Measurements from ENCODE around the gene DNAJC30. TPM values are rescaled to one million over a fixed set of nuclear protein-coding genes. Genes with fewer than 3 reads are reported as not detected.

The DNAJC30 gene
- total and polyA plus RNA-seq, 2 experiments from 2014 or later, result 2.8 to 5.6 TPM

GRCh38 chr7:73706126-73707044, 23.1 kb upstream of the DNAJC30 start:
- 0 out of 2 replicates have a peak, but pooled peaks cover 5% of the 10 kb centered on the region for H3F3A ChIP-seq (replicated peaks; ENCODE audit: low read depth)
- H3K4me2 ChIP-seq, result no peak overlapping the region
- H3K36me3 Mint-ChIP-seq (ENCODE audit: low read depth), result peaks cover 10% of the 10 kb centered on the region
- H3K4me1 ChIP-seq (ENCODE audit: insufficient read depth), result peaks cover 15% of the 10 kb centered on the region
- H3K27ac Mint-ChIP-seq, result no peak overlapping the region
- H3K4me3 ChIP-seq, result no peak overlapping the region
- no peaks in the 10 kb centered on the region for H3K36me3 ChIP-seq (ENCODE audit: insufficient read depth)
- peaks cover 33% of the 10 kb centered on the region for H3K4me1 Mint-ChIP-seq
- H4K20me1 ChIP-seq (replicated peaks; ENCODE audit: insufficient read depth), result no peaks in the 10 kb centered on the region
- no peak for DNase-seq (ENCODE audit: low spot score)
- H3K4me3 Mint-ChIP-seq, result no peak overlapping the region
- no peaks in the 10 kb centered on the region for H3K27me3 ChIP-seq (ENCODE audit: insufficient read depth)
- H3K9me2 ChIP-seq (ENCODE audit: insufficient read depth), result no peaks in the 10 kb centered on the region
- TF ChIP-seq STAT1 (IDR thresholded peaks at IDR 0.05; ENCODE audit: unreplicated experiment) (no peak), ZNF331 (CRISPR knock-in tag; IDR thresholded peaks at IDR 0.05; ENCODE audit: low read depth) (no peak), CREB1 (CRISPR knock-in tag; IDR thresholded peaks at IDR 0.05; ENCODE audit: low read depth) (no peak), POLR2AphosphoS5 (IDR thresholded peaks at IDR 0.05; ENCODE audit: low read depth) (no peak), CTCF (conservative IDR thresholded peaks at IDR 0.05; ENCODE audit: low read depth in 2 of 2) (no peak), EZH2 (IDR thresholded peaks at IDR 0.05; ENCODE audit: low read depth, unreplicated experiment) (no peak), EZH2phosphoT487 (IDR thresholded peaks at IDR 0.05; ENCODE audit: unreplicated experiment) (no peak), NANOG (IDR thresholded peaks at IDR 0.05; ENCODE audit: borderline replicate concordance) (no peak), ZNF114 (CRISPR knock-in tag; IDR thresholded peaks at IDR 0.05) (no peak), JUNB (IDR thresholded peaks at IDR 0.05; ENCODE audit: unreplicated experiment) (no peak)
- TF ChIP-seq, protein P1, sequence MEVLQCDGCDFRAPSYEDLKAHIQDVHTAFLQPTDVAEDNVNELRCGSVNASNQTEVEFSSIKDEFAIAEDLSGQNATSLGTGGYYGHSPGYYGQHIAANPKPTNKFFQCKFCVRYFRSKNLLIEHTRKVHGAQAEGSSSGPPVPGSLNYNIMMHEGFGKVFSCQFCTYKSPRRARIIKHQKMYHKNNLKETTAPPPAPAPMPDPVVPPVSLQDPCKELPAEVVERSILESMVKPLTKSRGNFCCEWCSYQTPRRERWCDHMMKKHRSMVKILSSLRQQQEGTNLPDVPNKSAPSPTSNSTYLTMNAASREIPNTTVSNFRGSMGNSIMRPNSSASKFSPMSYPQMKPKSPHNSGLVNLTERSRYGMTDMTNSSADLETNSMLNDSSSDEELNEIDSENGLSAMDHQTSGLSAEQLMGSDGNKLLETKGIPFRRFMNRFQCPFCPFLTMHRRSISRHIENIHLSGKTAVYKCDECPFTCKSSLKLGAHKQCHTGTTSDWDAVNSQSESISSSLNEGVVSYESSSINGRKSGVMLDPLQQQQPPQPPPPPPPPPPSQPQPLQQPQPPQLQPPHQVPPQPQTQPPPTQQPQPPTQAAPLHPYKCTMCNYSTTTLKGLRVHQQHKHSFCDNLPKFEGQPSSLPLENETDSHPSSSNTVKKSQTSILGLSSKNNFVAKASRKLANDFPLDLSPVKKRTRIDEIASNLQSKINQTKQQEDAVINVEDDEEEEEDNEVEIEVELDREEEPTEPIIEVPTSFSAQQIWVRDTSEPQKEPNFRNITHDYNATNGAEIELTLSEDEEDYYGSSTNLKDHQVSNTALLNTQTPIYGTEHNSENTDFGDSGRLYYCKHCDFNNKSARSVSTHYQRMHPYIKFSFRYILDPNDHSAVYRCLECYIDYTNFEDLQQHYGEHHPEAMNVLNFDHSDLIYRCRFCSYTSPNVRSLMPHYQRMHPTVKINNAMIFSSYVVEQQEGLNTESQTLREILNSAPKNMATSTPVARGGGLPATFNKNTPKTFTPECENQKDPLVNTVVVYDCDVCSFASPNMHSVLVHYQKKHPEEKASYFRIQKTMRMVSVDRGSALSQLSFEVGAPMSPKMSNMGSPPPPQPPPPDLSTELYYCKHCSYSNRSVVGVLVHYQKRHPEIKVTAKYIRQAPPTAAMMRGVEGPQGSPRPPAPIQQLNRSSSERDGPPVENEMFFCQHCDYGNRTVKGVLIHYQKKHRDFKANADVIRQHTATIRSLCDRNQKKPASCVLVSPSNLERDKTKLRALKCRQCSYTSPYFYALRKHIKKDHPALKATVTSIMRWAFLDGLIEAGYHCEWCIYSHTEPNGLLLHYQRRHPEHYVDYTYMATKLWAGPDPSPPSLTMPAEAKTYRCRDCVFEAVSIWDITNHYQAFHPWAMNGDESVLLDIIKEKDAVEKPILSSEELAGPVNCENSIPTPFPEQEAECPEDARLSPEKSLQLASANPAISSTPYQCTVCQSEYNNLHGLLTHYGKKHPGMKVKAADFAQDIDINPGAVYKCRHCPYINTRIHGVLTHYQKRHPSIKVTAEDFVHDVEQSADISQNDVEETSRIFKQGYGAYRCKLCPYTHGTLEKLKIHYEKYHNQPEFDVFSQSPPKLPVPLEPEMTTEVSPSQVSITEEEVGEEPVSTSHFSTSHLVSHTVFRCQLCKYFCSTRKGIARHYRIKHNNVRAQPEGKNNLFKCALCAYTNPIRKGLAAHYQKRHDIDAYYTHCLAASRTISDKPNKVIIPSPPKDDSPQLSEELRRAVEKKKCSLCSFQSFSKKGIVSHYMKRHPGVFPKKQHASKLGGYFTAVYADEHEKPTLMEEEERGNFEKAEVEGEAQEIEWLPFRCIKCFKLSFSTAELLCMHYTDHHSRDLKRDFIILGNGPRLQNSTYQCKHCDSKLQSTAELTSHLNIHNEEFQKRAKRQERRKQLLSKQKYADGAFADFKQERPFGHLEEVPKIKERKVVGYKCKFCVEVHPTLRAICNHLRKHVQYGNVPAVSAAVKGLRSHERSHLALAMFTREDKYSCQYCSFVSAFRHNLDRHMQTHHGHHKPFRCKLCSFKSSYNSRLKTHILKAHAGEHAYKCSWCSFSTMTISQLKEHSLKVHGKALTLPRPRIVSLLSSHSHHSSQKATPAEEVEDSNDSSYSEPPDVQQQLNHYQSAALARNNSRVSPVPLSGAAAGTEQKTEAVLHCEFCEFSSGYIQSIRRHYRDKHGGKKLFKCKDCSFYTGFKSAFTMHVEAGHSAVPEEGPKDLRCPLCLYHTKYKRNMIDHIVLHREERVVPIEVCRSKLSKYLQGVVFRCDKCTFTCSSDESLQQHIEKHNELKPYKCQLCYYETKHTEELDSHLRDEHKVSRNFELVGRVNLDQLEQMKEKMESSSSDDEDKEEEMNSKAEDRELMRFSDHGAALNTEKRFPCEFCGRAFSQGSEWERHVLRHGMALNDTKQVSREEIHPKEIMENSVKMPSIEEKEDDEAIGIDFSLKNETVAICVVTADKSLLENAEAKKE (CRISPR knock-in tag; IDR thresholded peaks at IDR 0.05), result no peak
- TF ChIP-seq, protein P2, sequence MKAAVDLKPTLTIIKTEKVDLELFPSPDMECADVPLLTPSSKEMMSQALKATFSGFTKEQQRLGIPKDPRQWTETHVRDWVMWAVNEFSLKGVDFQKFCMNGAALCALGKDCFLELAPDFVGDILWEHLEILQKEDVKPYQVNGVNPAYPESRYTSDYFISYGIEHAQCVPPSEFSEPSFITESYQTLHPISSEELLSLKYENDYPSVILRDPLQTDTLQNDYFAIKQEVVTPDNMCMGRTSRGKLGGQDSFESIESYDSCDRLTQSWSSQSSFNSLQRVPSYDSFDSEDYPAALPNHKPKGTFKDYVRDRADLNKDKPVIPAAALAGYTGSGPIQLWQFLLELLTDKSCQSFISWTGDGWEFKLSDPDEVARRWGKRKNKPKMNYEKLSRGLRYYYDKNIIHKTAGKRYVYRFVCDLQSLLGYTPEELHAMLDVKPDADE (IDR thresholded peaks at IDR 0.05), result no peak
- TF ChIP-seq, protein P3, sequence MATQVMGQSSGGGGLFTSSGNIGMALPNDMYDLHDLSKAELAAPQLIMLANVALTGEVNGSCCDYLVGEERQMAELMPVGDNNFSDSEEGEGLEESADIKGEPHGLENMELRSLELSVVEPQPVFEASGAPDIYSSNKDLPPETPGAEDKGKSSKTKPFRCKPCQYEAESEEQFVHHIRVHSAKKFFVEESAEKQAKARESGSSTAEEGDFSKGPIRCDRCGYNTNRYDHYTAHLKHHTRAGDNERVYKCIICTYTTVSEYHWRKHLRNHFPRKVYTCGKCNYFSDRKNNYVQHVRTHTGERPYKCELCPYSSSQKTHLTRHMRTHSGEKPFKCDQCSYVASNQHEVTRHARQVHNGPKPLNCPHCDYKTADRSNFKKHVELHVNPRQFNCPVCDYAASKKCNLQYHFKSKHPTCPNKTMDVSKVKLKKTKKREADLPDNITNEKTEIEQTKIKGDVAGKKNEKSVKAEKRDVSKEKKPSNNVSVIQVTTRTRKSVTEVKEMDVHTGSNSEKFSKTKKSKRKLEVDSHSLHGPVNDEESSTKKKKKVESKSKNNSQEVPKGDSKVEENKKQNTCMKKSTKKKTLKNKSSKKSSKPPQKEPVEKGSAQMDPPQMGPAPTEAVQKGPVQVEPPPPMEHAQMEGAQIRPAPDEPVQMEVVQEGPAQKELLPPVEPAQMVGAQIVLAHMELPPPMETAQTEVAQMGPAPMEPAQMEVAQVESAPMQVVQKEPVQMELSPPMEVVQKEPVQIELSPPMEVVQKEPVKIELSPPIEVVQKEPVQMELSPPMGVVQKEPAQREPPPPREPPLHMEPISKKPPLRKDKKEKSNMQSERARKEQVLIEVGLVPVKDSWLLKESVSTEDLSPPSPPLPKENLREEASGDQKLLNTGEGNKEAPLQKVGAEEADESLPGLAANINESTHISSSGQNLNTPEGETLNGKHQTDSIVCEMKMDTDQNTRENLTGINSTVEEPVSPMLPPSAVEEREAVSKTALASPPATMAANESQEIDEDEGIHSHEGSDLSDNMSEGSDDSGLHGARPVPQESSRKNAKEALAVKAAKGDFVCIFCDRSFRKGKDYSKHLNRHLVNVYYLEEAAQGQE (IDR thresholded peaks at IDR 0.05; ENCODE audit: unreplicated experiment), result no peak
- H3K27ac ChIP-seq (ENCODE audit: low read depth), result no peak overlapping the region
- H3K9me3 Mint-ChIP-seq, result no peaks in the 10 kb centered on the region; the same call in 2 of the 3 replicates
- peaks cover 14% of the 10 kb centered on the region for H3K27me3 Mint-ChIP-seq (ENCODE audit: insufficient read depth, low read depth, poor library complexity)
- no peak for ATAC-seq
- no peaks in the 10 kb centered on the region for H3K79me2 ChIP-seq (replicated peaks; ENCODE audit: insufficient read depth)
- no peak overlapping the region for H2AFZ ChIP-seq
